ENCODE data around the gene LUZP1.

The LUZP1 gene

DNA sequence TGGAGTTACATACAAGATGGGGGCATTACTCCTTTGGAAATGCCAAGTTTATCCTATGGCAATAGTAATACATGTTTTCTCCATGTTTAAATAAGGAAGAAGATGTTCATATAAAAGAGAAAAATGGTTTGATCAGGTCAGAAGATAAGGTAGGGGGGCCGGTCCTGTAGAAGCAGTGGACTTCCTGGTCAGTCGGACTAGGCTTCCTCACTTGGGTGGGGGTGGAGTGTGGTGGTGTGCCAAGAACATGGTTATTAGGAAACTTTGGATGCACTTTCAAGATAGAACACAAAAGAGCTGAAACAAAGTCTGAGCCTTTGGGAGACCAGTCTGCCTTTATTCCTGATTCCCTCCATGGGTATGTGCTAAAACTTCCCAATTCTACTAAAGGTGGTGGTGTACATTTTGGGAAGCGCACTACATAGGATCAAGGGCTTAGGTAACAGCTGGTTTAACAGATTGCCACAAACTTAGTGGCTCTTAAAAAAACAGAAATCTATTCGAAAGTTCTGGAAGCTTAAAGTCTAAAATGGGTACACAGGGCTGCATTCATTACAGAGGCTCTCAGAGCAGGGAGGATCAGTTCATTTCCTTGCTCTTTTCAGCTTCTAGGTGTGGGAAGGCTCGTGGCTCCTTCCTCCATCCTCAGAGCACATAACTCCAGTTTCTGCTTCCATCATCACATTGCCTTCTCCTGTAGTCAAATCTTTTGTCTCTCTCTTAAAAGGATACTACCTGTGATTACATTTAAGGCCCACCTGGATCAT lies 84.8 kb downstream of the LUZP1 start:
- DNase-seq (ENCODE audit: low read depth): no peak

DNA sequence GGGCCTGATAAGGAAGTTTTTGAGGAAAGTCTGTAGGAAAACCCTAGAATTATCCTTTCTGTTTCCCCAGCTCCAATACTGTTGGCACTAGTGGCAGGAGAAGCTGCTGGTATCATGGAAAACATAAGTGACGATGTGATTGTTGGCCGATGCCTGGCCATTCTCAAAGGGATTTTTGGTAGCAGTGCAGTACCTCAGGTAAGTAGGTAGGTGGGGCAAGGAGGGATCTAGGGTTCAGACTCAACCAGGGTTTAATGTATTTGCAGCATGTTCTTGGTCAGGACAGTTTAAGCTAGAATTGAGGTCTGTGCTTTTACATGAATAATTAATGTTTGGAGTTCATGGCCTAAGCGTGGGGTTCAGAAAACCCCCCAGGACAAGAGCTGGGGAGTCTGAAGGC lies 87.3 kb downstream of the LUZP1 start:
- no peak for DNase-seq (ENCODE audit: low read depth)

DNA sequence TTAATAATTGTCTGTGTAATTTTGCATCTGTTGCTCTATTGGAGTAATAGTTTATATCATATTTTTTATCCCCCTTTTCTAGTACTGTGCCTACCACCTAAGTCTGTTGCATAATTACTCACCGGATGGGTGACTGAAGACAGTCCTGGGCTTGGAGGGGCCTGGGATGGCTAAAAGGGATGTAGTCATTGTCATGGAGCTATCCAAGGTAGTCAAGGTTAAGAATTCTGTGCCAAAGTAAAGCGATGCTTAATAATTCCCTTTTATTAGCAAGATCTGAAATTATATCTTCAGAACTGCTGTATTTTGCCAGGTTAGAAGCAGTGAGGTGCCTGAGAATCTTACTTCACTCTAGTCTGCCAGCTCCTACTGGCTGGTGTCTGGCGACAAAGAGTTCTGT lies 87.8 kb downstream of the LUZP1 start:
- no peak for DNase-seq (ENCODE audit: low read depth)

DNA sequence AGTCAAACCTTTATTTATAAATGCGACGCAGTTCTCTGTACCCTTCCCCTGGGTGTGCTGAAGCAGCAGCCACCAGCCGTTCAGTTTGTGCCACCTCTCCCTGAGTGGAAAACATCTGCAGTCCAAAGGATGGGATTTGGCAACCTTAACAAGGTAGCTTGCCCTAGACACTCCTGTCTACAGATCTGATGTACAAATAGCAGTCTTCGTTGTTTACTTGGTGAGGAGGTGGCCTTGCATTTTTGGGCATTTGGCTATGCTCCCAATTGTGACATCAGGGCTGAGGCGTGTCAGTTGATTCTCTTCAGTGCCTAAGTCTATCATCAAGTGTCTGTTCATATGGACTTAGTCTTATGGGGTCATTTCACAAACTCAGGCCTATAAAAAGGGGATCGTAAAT lies 89.6 kb downstream of the LUZP1 start:
- no peak for DNase-seq (ENCODE audit: low read depth)

DNA sequence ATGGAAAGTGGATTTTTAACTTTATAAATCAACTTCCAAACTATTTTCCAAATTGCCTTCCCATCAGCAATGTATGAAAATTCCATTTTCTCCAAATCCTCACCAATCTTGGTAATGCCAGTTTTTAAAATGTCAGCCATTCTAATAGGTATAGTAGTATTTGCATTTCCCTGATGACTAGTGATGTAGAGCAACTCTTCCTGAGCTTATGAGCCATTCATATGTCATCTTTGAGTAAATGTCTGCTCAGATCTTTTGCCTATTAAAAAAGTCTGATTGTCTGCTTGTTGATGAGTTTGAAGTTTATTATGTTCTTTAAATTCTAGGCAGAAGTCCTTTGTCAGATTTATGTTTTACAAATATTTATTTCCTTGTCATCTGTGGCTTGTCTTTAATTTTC lies 94.6 kb downstream of the LUZP1 start:
- no peak for DNase-seq (ENCODE audit: low read depth)

DNA sequence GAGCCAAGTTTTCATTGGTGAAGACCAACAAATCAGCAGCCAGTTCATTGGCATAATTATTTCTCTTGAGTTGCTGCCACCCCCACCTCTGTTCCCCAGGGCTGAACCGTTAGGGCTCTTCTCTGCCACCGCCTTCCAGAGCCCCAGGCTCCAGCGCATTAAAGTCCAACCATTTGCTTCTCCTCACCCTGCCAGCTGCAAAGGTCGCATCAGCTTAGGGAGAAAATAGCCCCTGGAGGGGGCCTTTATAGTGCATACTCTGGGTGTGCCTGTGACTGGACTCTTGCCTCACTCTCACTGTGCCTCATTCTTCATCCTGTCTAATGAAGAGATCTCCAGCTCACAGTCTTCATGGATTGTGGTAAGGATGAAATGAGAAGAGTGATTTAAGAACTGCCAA lies 99.0 kb downstream of the LUZP1 start:
- DNase-seq (ENCODE audit: low read depth): no peak

DNA sequence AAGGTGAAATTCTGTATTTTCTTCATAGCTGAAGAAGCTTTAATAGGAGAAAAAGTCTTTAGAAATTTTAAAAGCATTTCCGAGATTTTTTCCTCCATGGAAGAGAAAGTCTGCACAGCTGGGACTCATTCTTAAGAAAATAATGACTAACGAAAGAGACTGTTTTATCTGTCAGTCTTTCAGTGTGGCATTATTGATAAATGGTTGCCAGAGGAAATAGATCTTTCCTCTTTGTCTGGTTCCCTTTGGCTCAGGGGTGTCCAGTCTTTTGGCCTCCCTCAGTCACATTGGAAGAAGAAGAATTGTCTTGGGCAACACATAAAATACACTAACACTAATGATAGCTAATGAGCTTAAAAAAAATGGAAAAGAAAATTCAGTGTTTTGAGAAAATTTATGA lies 99.5 kb downstream of the LUZP1 start:
- no peak for DNase-seq (ENCODE audit: low read depth)

DNA sequence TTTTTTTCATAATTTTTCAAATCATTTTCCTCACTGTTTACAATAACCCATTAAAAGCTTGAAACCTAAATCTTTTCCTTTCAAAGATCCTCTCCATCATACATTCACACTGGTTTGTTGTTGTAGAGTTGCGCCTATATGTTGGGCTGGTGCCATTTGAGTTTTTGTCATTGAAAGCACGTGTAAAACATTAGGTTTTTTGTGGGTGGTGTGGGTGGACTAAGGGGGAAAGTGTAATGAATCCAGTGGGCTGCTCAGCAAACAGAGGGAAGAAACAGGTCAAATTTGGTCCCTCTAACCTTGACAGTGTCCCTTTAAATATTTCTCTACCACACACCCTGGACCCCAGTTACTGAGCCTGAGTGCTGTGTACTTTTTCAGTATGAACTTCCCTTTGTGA lies 102.6 kb downstream of the LUZP1 start:
- DNase-seq (ENCODE audit: low read depth): no peak

DNA sequence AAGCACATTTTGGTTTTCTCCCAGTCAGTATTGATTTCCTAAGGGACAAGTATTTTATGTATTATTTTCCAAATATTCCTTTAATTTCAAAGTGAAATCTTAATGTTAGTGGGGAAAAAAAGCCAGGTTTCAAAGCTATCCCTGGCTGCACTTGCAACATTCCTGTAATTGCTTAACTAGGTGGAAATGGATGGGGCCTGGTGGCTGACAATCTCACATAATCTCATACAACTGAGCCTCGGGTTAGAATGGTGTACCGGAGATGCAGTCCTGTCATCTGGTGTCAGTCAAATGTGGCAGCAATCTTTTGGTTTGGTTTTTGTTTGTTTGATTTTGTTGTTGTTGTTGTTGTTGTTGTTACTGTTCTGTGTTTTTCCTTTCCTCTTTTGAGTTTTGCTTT lies 103.3 kb downstream of the LUZP1 start:
- DNase-seq (ENCODE audit: low read depth): no peak

DNA sequence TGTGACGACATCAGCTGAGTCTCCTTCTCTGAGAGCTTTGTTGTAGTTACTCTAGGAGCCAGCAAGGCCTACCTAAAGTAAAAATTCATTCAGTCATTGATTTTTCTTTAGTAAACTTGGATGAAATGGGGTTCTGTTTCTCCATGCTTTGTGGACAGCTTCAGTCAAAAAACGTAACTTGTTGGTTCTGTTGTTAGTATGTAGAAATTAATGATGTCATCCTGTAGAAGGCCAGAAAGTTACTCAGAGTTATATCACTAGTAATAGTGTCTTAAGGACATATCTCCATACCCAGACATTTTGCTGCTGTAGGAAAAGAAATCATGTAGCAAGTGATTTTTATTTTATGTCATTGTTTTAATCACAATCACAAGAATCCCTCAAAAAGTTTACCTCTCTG lies 106.4 kb downstream of the LUZP1 start:
- peak; percentile 4 for DNase-seq (ENCODE audit: low read depth)

DNA sequence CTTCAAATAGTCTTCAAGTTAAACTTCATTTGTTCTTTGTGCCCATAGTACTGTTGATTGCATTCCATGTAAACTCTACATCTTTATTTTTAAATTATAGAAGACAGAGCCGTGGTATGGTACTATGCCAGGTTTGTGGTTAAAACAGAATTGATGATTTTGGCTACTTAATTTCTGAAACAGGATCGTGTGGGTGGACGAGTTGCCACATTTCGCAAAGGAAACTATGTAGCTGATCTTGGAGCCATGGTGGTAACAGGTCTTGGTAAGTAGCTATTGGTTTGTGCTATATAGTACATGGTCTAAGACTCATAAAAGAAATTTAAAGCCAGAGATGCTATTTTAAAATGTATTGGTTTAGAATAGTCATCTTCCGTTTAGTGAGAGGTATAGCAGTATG lies 111.4 kb downstream of the LUZP1 start:
- DNase-seq (ENCODE audit: low read depth): no peak

DNA sequence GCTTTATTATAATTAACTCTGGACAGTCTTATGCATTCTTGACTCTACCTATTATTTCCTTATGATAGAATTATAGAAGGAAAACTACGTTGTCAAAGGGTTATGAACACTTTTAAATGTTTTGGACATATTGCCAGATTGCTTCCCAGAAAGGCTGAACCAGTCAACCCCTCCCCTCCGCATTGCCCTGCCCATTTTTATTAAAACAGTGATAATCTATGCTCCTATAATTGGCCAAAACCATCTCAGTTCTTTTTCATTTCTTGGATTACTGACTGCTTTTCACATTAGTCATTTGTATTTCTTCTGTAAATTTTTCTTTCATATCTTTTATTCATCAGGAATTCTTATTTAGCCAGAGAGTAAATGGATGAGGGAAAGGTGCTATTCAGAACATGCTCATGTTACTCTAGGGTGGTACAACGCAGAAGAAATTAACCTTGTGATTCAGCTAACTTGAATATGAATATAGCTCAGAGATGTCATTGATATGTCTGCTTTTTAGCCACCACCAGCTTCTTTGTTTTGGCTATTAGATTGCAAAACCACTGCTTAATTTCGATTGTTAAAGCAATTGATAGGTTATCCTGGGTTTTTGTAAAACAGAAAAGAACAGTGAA lies 117.3 kb downstream of the LUZP1 start:
- DNase-seq (ENCODE audit: low read depth): no peak

DNA sequence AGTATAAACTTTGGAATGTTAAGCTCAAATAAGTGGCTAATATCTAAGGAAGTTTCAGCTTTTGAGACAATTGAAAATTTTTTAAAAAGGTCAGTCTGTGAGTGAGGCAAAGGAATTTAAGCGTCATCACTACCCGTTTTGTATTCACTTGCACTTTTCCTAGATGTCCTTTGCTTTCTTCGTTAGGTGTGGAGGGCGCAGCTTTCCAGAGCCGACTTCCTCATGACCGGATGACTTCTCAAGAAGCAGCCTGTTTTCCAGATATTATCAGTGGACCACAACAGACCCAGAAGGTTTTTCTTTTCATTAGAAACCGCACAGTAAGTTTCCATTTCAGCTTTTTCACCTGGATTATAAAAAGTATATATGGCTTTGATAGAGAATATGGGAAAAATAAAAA lies 118.5 kb downstream of the LUZP1 start:
- DNase-seq (ENCODE audit: low read depth): no peak

DNA sequence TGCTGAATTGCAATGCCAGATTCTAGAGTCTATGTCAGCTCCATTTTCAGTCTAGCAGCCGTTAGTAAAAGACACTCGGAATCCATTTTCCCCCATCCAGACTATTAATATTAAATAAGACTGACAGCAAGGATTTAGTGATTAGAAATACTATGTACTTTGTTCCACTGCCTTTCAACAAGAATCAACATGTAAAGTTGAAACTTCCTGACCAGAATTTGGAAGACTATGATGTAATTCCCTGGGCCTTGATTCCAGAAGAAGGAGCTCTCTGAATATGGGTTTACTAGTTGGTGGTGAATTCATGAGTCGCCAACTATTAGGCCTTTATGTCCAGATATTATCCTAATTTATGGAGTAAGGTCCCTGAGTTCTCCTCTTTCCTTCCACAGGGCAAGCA lies 124.6 kb downstream of the LUZP1 start:
- DNase-seq (ENCODE audit: low read depth): no peak

DNA sequence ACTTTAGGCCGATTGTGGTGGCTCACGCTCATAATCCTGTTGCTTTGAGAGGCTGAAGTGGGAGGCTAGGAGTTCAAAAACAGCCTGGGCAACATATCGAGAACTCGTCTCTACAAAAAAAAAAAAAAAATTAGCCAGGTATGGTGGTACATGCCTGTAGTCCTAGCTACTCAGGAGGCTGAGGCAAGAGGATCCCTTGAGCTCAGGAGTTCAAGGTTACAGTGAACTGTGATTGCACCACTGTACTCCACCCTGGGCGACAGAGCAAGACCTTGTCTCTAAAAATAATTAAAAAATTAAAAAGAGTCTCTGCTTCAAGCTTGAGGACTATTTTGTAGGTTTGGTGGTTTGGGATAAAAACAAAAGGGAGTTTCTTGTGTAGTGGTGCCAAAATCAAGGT lies 128.1 kb downstream of the LUZP1 start:
- no peak for DNase-seq (ENCODE audit: low read depth)

DNA sequence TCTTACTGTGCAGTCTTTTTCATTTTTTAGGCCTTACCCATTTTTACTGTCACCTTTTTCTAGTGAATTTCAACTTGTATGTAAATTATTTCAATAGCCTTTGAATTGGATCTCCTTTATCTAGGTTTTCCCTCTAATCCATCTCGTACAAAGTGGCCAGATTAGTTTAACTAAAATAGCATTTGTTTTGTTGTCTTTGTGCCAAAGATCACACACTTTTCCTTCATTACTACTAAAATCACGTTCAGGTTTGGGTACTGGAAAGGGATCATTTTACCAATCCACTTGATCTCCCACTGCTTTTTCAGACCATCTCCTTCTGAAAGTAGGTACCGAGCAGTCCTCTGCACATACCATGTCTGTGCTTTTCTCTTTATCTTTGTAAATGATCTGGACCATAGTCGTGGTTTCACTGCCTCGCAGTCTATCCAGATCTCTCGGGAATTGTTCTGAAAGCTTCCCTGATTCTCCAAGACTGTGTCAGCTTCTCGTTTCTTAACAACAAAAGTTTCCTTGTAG lies 129.3 kb downstream of the LUZP1 start:
- no peak for DNase-seq (ENCODE audit: low read depth)

DNA sequence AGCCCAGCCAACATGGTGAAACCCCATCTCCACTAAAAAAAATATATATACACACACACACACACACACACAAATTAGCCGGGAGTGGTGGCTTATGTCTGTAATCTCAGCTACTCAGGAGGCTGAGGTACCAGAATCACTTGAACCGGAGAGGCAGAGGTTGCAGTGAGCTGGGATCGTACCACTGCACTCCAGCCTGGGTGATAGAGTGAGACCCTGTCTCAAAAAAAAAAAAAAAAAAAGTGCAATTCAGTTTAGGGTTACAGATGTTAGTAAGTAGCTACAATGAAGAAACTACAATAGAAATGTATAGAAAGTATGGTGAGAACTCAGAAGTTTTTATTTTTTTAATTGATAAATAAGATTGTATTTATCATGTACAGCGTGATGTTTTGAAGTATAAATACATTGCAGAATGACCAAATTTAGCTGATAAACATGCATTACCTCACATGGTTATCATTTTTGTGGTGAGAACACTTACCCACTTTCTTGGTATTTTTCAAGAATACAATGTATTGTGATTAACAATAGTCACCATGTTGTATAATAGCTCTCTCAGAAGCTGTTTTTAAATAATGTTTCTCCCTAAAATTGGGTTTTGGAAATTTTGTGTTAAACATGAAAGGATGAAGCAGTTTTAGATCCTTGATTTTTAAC lies 131.4 kb downstream of the LUZP1 start:
- no peak for DNase-seq (ENCODE audit: low read depth)

DNA sequence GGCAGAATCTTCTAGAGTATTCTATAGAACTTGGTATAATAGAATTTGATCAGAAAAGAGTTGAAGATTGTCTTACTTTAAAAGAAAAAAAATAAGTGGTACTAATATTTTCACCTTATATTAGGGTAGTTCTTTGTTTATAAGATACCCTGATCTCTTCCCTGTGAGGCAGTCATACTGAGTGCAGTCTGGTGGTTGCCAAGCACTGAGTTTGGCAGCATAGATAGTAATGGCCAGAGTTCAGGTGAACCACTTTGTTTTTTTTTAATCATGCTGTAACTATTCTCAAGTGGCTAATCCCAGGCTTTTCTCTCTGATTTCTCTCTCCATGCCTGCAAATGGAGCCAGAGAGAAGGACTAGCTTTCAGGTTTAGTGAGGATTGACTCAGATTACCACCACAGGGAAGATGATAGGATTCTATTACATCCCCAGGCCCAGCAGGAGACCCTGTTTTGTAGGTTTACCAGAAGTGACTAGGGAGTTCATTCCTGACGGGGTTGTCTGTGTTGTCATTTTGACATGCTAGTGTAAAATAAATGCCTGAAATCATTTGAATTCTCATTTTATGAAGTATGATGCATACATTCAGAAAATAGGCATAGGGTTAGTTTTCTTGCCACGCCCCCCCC lies 132.7 kb downstream of the LUZP1 start:
- no peak for DNase-seq (ENCODE audit: low read depth)
